GM20000 (cell line): ENCODE data around the gene MPPED2.

Source experiments
- DNase-seq: peaks from one replicate; pipeline ENCODE4 v3.0.0; 2012; ENCODE audit warnings: low spot score
- TF ChIP-seq, protein P1 (sequence below): IDR thresholded peaks from 2 replicates; pipeline ENCODE4 v1.5.1; 2012; ENCODE audit warnings: mild to moderate bottlenecking, control low read depth; ENCODE audit errors: extremely low read depth, missing control alignments

Gene MPPED2

GRCh38 chr11:30527566-30527965 lies 58.6 kb downstream of the MPPED2 start:
- TF ChIP-seq, protein P1, sequence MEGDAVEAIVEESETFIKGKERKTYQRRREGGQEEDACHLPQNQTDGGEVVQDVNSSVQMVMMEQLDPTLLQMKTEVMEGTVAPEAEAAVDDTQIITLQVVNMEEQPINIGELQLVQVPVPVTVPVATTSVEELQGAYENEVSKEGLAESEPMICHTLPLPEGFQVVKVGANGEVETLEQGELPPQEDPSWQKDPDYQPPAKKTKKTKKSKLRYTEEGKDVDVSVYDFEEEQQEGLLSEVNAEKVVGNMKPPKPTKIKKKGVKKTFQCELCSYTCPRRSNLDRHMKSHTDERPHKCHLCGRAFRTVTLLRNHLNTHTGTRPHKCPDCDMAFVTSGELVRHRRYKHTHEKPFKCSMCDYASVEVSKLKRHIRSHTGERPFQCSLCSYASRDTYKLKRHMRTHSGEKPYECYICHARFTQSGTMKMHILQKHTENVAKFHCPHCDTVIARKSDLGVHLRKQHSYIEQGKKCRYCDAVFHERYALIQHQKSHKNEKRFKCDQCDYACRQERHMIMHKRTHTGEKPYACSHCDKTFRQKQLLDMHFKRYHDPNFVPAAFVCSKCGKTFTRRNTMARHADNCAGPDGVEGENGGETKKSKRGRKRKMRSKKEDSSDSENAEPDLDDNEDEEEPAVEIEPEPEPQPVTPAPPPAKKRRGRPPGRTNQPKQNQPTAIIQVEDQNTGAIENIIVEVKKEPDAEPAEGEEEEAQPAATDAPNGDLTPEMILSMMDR: no peak
- no peak for DNase-seq

GRCh38 chr11:30526558-30526957 lies 59.6 kb downstream of the MPPED2 start:
- TF ChIP-seq, protein P1: no peak

DNA sequence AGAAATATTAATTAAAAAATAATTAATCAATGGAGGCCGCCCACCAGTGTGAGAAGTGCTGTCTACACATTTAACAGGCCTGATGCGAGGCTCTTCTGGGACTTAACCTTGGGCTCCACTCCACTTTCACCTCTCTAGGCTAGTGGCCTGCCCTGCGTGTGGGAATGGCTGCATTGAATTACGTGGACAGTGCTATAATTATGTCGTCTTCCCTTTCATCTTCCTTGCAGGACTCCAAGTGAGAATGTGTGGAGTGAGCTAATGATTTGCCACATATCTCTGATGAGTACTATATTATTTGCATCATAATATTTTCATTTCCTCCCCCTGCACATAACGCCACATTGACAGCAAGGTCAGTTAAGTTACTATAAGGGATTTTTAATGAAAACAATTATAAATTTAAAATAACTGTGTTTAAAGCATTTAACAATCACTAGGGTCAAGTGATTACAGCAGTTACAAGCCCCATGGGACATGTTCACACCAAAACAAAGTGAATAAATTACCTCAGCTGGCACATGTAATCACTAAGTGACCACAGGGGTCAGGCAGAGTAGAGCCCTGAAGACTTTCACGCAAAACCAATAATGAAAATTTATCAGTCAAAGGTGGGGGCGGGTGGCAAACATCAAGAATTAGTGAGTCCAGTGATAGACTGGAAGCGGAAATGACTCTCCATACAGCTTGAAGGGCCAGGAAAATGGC lies 63.5 kb downstream of the MPPED2 start:
- DNase-seq: no peak
- TF ChIP-seq, protein P1: no peak

More at GRCh38 chr11:30526558-30526957, 59.6 kb downstream of the MPPED2 start:
- DNase-seq: no peak

DNA sequence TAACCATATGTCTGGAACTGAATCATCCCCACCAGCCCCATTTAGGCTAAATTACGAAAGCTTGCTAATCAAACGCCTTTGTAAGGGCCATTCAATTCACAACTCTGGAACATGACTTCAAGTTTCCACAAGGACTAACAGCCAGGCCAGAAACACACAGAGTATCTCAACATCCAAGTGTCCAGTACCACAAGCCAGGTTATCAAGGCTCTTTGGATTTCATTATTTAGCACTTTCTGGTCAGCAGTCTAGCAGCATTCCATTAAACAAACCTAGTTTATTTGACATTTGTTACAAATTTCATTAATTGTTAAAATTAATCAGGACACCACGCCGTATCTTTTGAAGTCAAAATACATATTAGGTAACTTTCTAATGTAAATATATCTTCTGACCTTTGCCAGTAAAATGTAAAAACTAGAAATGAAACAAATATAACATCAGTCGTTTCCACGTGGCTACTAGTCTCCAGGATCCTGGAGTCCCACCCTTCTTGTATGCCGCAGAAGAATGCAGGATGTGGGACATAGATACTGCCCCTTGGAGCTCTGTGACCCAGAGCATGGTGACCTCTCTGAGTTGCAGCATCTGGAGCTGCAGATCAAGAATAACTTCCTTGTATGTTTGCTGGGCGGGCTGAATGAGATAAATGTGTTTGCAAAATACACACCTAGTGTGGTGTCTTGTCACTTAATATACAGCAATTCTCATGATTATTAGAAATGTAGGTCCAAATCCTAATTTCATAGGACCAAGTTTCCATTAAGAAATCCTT lies 64.7 kb downstream of the MPPED2 start:
- TF ChIP-seq, protein P1: no peak
- DNase-seq: no peak

GRCh38 chr11:30513087-30513486 lies 73.1 kb downstream of the MPPED2 start:
- TF ChIP-seq, protein P1: no peak
- no peak for DNase-seq

DNA sequence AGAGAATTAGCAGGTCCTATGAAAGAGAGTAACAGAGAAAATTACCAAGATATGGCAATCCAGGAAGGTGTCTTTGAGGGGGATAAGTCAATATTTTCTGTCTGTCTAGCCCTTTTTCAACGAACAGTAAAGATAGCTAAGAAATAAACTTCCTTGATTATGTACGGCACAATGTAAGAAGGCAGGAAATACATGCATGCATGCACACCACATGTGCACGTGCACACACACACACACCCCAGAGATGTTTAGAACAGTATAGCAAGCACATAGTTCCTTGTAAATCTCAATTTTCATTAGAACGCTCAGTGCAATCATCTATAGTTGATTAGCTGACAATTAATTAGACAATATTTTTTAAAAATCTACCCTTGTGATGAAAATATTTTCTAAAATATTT lies 74.7 kb downstream of the MPPED2 start:
- no peak for DNase-seq
- TF ChIP-seq, protein P1: no peak

GRCh38 chr11:30510750-30511149 lies 75.4 kb downstream of the MPPED2 start:
- TF ChIP-seq, protein P1: no peak
- no peak for DNase-seq
